ENCODE measurements around the gene UBE2K.
"Not testable (repeated sequence)": the region's sequence is repeated elsewhere in the genome, so short reads cannot be mapped to it uniquely, and the experiment has no call there.

GRCh38 chr4:39656638-39657037, 41.3 kb upstream of the UBE2K start:
- not testable (repeated sequence) for TF ChIP-seq CTCF (IDR thresholded peaks at IDR 0.05); EZH2 (IDR thresholded peaks at IDR 0.05; ENCODE audit: borderline replicate concordance, insufficient read depth, low read depth, low read length, poor library complexity, severe bottlenecking)
